ENCODE data around the gene GOLGA2.

DNA sequence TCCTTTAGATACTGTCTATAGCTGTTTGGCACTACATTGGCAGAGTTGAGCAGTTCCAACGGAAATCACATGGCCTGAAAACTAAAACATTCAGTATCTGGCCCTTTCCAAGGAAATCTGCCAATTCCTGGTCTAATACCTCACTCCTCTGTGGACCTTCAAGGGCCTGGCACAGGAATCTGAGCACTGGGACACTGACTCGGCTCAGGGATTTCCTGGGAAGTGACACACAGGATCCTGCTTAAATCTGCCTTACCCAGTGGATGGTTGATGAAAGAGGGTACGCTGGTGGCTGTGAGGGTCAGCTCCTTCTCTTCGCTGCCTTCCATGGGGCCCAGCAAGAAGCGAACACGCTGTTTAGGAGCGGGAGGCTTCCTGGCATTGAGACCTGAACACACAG lies 45.5 kb upstream of the GOLGA2 start:
- TF ChIP-seq, protein P1, sequence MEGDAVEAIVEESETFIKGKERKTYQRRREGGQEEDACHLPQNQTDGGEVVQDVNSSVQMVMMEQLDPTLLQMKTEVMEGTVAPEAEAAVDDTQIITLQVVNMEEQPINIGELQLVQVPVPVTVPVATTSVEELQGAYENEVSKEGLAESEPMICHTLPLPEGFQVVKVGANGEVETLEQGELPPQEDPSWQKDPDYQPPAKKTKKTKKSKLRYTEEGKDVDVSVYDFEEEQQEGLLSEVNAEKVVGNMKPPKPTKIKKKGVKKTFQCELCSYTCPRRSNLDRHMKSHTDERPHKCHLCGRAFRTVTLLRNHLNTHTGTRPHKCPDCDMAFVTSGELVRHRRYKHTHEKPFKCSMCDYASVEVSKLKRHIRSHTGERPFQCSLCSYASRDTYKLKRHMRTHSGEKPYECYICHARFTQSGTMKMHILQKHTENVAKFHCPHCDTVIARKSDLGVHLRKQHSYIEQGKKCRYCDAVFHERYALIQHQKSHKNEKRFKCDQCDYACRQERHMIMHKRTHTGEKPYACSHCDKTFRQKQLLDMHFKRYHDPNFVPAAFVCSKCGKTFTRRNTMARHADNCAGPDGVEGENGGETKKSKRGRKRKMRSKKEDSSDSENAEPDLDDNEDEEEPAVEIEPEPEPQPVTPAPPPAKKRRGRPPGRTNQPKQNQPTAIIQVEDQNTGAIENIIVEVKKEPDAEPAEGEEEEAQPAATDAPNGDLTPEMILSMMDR (IDR thresholded peaks at IDR 0.05), result no peak
- no peak for TF ChIP-seq POLR2A (IDR thresholded peaks at IDR 0.05)

Measured in body of pancreas (tissue), 4 donors.